ENCODE data around the gene PLCB4.

Gene PLCB4

DNA sequence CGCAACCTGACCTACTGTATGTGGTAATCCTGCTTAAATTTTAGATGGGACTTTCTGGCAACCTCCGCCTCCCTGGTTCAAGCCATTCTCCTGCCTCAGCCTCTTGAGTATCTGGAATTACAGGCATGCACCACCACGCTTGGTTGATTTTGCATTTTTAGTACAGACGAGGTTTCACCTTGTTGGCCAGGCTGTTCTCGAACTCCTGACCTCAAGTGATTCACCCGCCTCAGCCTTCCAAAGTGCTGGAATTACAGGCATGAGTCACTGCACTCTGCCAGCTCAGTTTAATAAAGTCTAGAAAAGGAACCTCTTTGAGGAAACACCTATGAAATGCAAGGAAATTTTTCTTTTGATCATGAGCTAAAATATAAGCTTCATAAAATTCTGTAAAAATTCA is 9.0 kb upstream of the PLCB4 start:
- no peak overlapping the region for H3K4me3 ChIP-seq (ENCODE audit: low read depth, low read length)
- H3K36me3 ChIP-seq, result no peaks in the 10 kb centered on the region
- H3K9me3 ChIP-seq (ENCODE audit: severe bottlenecking), result no peaks in the 10 kb centered on the region
- no peak for DNase-seq
- TF ChIP-seq, protein P1, sequence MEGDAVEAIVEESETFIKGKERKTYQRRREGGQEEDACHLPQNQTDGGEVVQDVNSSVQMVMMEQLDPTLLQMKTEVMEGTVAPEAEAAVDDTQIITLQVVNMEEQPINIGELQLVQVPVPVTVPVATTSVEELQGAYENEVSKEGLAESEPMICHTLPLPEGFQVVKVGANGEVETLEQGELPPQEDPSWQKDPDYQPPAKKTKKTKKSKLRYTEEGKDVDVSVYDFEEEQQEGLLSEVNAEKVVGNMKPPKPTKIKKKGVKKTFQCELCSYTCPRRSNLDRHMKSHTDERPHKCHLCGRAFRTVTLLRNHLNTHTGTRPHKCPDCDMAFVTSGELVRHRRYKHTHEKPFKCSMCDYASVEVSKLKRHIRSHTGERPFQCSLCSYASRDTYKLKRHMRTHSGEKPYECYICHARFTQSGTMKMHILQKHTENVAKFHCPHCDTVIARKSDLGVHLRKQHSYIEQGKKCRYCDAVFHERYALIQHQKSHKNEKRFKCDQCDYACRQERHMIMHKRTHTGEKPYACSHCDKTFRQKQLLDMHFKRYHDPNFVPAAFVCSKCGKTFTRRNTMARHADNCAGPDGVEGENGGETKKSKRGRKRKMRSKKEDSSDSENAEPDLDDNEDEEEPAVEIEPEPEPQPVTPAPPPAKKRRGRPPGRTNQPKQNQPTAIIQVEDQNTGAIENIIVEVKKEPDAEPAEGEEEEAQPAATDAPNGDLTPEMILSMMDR (IDR thresholded peaks at IDR 0.05; ENCODE audit: low read depth, low read length), result no peak
- no peaks in the 10 kb centered on the region for H3K27me3 ChIP-seq (ENCODE audit: insufficient read depth, low read depth, severe bottlenecking)
- no peak overlapping the region for H3K27ac ChIP-seq

DNA sequence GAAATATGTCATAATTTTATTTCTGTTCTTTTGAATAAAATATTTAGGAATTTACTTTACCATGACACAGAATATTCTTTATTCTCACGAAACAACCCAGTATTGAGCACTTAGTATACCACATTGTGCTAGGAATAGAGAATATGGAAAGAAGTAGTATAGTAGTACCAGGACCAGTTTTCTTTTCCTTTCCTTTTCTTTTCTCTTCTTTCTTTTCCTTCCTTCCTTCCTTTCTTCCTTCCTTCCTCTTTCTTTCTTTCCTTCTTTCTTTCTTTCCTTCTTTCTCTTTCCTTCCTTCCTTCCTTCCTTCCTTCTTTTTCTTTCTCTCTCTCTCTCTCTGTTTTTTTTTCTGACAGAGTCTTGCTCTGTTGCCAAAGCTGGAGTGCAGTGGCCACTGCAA is 7.5 kb upstream of the PLCB4 start:
- Histone ChIP-seq H3K9me3 (ENCODE audit: severe bottlenecking) (no peaks in the 10 kb centered on the region), H3K27me3 (ENCODE audit: insufficient read depth, low read depth, severe bottlenecking) (no peaks in the 10 kb centered on the region), H3K27ac (no peak overlapping the region), H3K36me3 (no peaks in the 10 kb centered on the region), H3K4me3 (ENCODE audit: low read depth, low read length) (no peak overlapping the region)
- TF ChIP-seq, protein P1 (IDR thresholded peaks at IDR 0.05; ENCODE audit: low read depth, low read length), result no peak
- no peak for DNase-seq

DNA sequence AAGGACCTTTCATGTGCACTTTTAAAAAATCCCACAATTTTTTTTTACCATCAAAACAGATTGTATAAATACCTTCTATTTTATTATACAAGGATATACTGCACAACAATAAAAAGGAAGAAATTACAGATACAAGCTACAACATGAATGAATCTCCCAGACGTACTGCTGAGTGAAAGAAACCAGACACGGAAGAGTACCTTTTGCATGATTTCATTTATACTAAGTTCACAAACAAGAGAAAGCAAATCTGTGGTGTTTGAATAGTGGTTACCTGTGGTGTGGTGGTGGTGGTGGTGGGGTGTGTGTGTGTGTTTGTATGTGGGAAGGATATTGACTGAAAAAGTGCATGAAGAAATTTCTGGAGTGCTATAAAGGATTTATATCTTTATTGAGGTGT is 6.8 kb upstream of the PLCB4 start:
- H3K36me3 ChIP-seq, result no peaks in the 10 kb centered on the region
- TF ChIP-seq, protein P1 (IDR thresholded peaks at IDR 0.05; ENCODE audit: low read depth, low read length), result no peak
- H3K27me3 ChIP-seq (ENCODE audit: insufficient read depth, low read depth, severe bottlenecking), result no peaks in the 10 kb centered on the region
- no peak overlapping the region for H3K27ac ChIP-seq
- H3K9me3 ChIP-seq (ENCODE audit: severe bottlenecking), result no peaks in the 10 kb centered on the region
- no peak overlapping the region for H3K4me3 ChIP-seq (ENCODE audit: low read depth, low read length)
- DNase-seq, result no peak

DNA sequence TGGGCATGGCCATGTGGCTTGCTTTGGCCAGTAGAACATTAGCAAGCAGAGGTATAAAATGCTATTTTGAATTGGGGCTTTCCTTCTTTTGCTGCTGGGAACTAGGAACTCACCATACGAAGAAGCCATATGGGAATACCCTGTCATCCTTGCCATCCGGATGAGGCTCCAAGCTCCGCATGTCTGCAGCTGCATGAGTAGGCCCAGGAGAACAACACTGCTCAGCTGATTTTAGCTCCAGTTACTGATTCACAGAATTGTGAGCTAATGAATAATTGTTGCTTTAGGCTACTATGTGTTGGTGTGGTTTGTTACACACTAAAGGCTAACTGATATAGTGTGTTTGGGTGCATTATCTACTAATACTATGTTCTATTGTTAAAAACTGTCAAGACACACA is 2.7 kb upstream of the PLCB4 start:
- H3K27me3 ChIP-seq (ENCODE audit: insufficient read depth, low read depth, severe bottlenecking), result no peaks in the 10 kb centered on the region
- H3K27ac ChIP-seq, result no peak overlapping the region
- TF ChIP-seq, protein P1 (IDR thresholded peaks at IDR 0.05; ENCODE audit: low read depth, low read length), result no peak
- H3K9me3 ChIP-seq (ENCODE audit: severe bottlenecking), result no peaks in the 10 kb centered on the region
- H3K36me3 ChIP-seq, result no peaks in the 10 kb centered on the region
- no peak for DNase-seq
- no peak overlapping the region for H3K4me3 ChIP-seq (ENCODE audit: low read depth, low read length)

DNA sequence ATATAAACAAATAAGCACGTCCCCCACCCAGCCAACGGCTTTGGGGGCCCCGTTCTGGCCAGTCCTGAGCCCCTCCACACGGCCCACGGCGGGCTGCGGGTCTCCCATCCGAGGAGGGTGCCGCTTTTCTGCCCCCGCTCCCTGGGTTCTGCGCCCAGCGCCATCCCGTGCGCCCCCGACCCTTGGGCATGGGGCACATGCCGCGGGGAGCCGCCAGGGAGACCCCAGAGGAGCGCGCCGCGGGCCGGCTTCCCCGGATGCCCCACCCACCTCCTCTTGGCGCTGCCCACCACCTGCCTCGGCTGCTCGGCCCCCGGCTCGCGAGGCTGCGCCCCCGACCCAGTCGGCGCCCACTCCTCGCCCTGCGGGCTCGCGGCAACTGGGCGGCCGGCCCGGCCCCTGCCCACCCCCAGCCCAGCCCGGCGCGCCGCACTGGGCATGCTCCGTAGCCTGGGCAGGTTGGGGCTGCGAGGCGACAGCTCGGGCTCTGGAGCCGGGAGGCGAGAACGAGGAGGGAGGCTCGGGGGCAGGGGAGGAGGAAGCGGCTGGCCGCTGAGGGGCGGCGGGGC is 570 bp upstream of the PLCB4 start:
- peak; percentile 78 for DNase-seq
- TF ChIP-seq, protein P1 (IDR thresholded peaks at IDR 0.05; ENCODE audit: low read depth, low read length), result no peak
- no peaks in the 10 kb centered on the region for H3K27me3 ChIP-seq (ENCODE audit: insufficient read depth, low read depth, severe bottlenecking)
- no peaks in the 10 kb centered on the region for H3K9me3 ChIP-seq (ENCODE audit: severe bottlenecking)
- peak overlapping the region; percentile 94 for H3K4me3 ChIP-seq (ENCODE audit: low read depth, low read length)
- H3K27ac ChIP-seq, result peak overlapping the region; percentile 75
- no peaks in the 10 kb centered on the region for H3K36me3 ChIP-seq

DNA sequence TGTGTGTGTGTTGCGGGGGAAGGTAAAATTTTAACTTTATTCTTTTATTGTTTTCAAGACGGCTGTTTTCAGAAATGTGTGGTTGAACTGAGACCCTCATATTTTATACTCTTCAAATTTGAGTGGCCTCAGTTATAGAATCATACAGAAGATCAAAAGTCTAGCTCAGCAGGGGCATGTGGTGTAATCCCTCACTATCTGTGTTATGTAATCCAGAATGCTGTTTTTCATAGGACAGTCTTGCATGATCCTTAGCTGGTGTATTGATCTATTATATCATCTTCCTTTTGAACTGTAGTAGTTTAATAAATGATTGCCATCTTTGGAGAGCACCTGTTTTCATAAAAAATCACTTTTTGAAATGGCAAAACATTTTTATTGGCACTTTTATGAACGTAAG is 1.4 kb downstream of the PLCB4 start:
- TF ChIP-seq, protein P1 (IDR thresholded peaks at IDR 0.05; ENCODE audit: low read depth, low read length), result no peak
- Histone ChIP-seq H3K27me3 (ENCODE audit: insufficient read depth, low read depth, severe bottlenecking) (no peaks in the 10 kb centered on the region), H3K27ac (no peak overlapping the region), H3K4me3 (ENCODE audit: low read depth, low read length) (no peak overlapping the region), H3K36me3 (no peaks in the 10 kb centered on the region), H3K9me3 (ENCODE audit: severe bottlenecking) (no peaks in the 10 kb centered on the region)
- DNase-seq, result no peak
